ENCODE results near the gene ADPRM.
A peak's percentile ranks its signal among the peaks of the same experiment; 100 is the strongest.

GRCh38 chr17:10699856-10700255 is 2.5 kb downstream of the ADPRM start:
- TF ChIP-seq CTCF (IDR thresholded peaks at IDR 0.05) (no peak), EP300 (IDR thresholded peaks at IDR 0.05; ENCODE audit: low read depth) (no peak), POLR2A (IDR thresholded peaks at IDR 0.05) (peak; percentile 17), POLR2AphosphoS5 (IDR thresholded peaks at IDR 0.05) (no peak)

Measured in transverse colon (tissue), 4 donors.